NCI-H2171 (cell line): ENCODE measurements around the gene NDUFB3.
"Not testable (repeated sequence)": the region's sequence is repeated elsewhere in the genome, so short reads cannot be mapped to it uniquely, and the experiment has no call there.

ENCODE experiments used
- DNase-seq: peaks from one replicate; lab custom pipeline; 2025; lab: John Stamatoyannopoulos, UW

Gene NDUFB3

DNA sequence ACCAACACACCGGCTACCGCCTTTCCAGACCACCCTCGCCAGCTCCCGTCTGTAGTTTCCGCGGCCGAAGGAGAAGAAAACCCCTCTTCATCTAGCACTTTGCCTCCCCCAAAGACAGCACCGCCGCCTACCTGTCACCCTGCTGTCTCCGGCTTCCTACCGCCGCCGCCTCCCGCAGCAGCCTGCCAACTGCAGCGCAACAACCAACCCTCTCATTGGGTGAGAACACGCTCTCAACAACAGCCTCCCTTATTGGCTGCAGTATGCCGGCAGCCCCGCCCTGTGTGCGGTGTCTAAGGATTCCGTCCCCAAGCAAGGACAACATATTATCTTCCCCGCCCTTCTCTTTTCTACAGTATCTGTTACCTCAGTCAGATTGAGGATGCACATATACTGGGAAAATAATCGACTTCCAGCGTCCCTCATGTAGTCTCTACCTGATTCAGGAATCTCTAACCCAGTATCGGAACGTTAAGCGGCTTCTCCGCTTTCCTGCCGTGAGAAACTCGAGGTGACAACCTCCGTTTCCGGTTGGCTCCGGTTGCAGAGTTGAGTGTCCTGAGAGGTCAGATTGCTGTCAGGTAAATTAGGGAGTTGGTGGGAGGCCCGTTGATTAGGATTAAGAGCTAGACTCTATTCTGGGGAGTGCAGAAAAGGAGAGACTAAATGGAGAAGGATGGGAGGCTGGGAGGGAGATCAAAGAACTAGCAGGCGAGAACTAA, at the start of gene NDUFB3, which contains the start of gene HYCC2:
Gene NDUFB3 (plus strand): TSS at position 523 of the 722 bp plus-strand sequence. CDS start 6,882 bp downstream, outside the sequence.
Gene HYCC2 (minus strand): TSS at position 193 of the 722 bp plus-strand sequence. CDS start 47,662 bp downstream, outside the sequence.
- peak; percentile 91 for DNase-seq

GRCh38 chr2:201024518-201024917, 47.3 kb upstream of the NDUFB3 start:
- DNase-seq: no peak

GRCh38 chr2:201034355-201034754, 37.4 kb upstream of the NDUFB3 start:
- DNase-seq: not testable (repeated sequence)

- DNase-seq: not testable (repeated sequence)
Observed at GRCh38 chr2:201038361-201038760, 33.4 kb upstream of the NDUFB3 start.

- no peak for DNase-seq
Observed at GRCh38 chr2:201038855-201039254, 32.9 kb upstream of the NDUFB3 start.

GRCh38 chr2:201040867-201041628, 30.8 kb upstream of the NDUFB3 start:
- no peak for DNase-seq

DNA sequence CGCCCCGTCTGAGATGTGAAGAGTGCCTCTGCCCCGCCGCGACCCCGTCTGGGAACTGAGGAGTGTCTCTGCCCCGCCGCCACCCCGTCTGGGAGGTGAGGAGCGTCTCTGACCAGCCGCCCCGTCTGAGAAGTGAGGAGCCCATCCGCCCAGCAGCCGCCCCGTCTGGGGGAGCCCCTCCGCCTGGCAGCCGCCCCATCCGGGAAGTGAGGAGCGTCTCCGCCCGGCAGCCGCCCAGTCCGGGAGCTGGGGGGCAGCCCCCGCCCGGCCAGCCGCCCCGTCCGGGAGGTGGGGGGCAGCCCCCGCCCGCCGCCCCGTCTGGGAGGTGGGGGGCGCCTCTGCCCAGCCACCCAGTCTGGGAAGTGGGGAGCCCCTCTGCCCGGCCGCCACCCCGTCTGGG, 29.4 kb upstream of the NDUFB3 start:
- not testable (repeated sequence) for DNase-seq

DNA sequence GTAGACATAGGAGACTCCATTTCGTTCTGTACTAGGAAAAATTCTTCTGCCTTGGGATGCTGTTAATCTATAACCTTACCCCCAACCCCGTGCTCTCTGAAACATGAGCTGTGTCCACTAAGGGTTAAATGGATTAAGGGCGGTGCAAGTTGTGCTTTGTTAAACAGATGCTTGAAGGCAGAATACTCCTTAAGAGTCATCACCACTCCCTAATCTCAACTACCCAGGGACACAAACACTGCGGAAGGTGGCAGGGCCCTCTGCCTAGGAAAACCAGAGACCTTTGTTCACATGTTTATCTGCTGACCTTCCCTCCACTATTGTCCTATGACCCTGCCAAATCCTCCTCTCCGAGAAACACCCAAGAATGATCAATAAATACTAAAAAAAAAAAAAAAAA, 28.8 kb upstream of the NDUFB3 start:
- not testable (repeated sequence) for DNase-seq

DNA sequence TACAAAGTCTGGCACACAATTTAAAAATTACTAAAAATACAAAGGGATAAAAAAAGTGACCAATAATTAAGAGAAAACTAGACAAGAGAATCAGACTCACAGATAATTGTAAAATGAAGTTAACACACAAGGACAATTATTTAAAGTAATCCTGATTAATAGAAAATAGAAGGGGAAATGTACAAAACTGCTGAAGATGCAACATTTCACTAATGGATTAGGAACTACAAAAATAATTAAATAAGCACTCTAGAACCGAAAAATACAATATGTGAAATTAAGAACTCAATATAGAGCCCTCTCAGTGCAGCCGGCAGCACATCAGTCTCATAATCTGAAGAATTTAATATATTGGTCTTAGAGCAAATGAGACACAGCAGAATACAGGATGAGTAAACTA, 24.9 kb upstream of the NDUFB3 start:
- DNase-seq: no peak

DNA sequence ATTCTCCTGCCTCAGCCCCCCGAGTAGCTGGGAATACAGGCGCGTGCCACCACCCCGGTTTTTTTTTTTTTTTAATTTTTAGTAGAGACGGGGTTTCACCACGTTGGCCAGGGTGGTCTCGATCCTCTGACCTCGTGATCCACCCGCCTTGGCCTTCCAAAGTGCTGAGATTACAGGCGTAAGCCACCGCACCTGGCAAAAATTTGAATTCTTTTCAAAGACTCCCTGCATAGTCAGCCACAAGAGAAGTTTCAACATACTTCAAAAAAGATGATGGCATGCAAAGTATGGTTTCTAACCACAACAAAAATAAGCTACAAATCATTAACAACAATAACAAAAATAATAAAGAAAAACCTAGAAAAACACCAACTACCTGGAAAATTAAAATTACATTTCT, 22.3 kb upstream of the NDUFB3 start:
- no peak for DNase-seq

DNA sequence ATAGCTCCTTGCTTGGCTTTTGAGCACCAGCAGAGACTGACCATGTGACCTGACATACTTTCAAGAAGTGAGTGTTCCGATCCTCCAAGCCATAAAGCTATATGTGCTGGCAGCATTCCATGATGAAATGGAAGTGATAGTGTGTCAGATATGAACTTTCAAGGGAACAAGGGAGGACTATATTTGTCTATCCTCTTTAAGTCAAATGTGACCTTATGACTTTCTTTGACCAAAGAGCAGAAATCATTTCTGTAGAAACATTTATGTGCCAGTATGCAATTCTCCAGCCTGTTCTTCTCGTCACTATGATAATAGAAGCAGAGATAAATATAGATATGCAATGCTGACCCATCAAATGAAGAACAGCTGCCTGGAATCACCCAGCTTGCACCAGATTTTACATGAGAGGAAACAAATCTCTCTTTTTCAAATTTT, 14.7 kb upstream of the NDUFB3 start:
- DNase-seq: no peak

GRCh38 chr2:201057715-201058248, 14.0 kb upstream of the NDUFB3 start:
- no peak for DNase-seq

DNA sequence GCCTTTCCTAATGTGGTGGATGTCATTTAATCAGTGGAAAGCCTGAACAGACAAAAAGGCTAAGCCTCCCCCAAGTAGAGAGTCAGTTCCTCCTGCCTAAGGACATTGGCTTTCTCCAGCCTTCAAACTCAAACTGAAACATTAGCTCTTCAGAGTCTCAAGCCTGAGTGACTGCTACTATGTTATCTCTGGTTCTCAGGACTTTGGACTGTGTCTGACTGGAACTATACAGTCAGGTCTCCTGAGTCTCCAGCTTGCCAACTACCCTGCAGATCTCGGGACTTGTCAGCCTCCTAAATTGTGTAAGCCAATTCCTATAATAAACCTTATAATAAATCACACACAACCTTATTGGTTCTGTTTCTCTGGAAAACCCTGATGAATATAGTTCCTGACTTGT, 12.9 kb upstream of the NDUFB3 start:
- DNase-seq: no peak

- DNase-seq: no peak
Observed at GRCh38 chr2:201059961-201060755, 11.6 kb upstream of the NDUFB3 start.

GRCh38 chr2:201063516-201063915, 8.3 kb upstream of the NDUFB3 start:
- not testable (repeated sequence) for DNase-seq

- no peak for DNase-seq
Observed at GRCh38 chr2:201064797-201065329, 6.9 kb upstream of the NDUFB3 start.

DNA sequence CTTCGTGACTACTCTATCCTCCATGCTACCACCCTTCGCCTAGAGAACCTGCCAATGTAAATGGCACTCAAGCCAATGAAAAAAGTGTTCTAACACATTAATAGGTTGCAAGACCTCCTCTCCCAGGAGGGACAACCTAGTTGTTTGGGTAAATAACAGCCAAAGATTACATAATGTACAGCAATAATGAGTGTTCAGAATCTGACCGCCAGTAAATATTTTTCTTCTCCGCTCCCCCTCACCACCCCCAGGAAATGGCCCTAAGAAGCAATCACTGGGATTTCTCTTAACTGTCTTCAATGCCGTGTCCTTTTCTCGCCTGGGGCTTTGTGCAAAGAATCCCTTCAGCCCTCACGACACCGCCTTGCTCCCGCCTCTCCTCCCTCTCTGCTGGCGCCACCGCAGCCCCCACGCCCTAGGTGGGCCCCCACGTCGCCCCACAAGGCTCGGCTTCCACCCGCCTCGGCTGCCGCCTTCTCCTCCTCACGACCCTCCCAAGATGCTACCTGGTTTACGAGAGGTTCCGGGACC, 788 bp upstream of the NDUFB3 start:
- DNase-seq: no peak

DNA sequence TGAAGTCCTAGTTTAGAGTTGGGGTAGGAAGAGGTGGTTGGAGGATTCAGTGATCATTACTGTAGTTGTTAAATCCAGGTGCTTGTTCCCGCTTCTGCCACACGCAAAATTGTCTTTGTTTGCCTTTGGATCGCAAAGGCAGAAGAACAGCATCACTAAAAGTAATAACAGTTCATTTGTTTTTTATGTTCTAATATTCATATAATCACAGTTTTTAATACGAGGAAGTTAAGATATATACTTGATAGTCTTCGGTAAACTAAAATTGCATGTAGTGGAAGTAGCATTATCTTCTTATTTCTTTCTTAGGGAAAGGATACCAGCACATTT, 365 bp downstream of the NDUFB3 start:
- no peak for DNase-seq

DNA sequence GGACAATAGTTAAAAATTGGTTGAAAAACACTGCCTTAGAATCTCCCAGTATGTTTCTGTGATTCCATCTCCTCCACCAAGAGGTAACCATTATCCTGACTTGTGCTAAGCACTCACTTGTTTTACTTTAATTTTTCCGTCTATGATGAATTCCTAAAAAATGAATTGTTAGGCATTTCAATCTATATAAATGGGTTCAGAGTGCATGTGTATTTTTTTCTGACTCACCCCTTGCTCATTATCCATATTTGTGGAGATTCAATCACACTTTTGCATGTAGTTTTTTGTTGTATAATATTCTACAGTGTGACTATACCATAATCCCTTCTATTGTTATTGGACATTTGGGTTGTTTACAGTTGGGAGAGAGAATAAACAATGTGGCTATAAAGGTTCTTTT, 1.3 kb downstream of the NDUFB3 start:
- DNase-seq: no peak

GRCh38 chr2:201074996-201075395, 3.2 kb downstream of the NDUFB3 start:
- DNase-seq: no peak

DNA sequence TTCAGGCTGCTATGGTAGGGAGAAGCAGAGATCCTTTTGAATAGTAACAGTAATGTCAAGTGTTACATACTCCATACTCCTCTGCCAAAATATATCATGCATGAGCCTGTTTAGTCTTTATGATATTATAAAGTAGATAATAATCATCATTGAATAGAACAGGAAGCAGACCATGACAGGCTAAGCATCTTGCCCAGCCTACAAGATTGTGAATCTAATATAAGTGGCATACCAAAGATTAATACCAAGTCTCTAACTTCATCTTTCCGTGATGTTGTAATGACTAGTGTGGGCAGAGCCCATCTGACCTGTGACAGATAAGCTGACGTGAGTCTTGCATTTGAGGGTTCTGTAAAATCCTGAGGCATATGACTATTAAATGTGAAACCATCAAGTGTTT, 13.1 kb downstream of the NDUFB3 start:
- DNase-seq: no peak

DNA sequence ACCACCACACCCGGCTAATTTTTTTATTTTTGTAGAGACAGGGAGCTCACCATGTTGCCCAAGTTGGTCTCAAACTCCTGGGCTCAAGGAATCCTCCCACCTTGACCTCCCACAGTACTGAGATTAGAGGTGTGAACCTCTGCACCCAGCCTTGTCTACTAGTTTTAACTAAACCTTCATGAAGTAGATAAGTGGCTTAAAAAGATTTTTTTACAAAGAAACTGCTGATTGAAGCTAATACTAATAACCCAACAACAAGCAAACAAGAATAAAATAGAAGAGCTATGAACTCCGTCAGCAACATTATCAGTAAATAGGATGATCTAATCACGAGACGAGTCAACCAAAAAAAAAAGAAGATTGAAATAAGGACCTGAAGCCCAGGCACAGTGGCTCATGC, 18.8 kb downstream of the NDUFB3 start:
- no peak for DNase-seq
